Kidney epithelial cell (primary cell): ENCODE results near the gene EIF2B5. TPM values are rescaled to one million over a fixed set of nuclear protein-coding genes. Genes with fewer than 3 reads are reported as not detected.

Source experiments
- total RNA-seq: library from RNA; depleted of rRNA; stranded (reverse); fragments of >200 nt; gene quantifications from 2 replicates; pipeline ENCODE4 v1.2.3, GENCODE V29; 2015

EIF2B5 gene
- total RNA-seq, 1 donor from 2014 or later = 33.8 TPM

Other genes starting within 250 kb of the EIF2B5 start
- 9.1 and 14.3 TPM in 2 replicates for gene ABCC5, start 117.5 kb upstream of the EIF2B5 start, total RNA-seq
- gene HTR3D, start 103.6 kb upstream of the EIF2B5 start, total RNA-seq = not detected in 2 replicates
- gene HTR3C, start 82.3 kb upstream of the EIF2B5 start, total RNA-seq = not detected in 2 replicates
- gene HTR3E, start 38.3 kb upstream of the EIF2B5 start, total RNA-seq = not detected in 2 replicates
- 51.7 and 61.6 TPM in 2 replicates for gene DVL3, start 20.0 kb downstream of the EIF2B5 start, total RNA-seq
- gene AP2M1, start 39.5 kb downstream of the EIF2B5 start, total RNA-seq = 282 and 297 TPM in 2 replicates
- gene ABCF3, start 50.8 kb downstream of the EIF2B5 start, total RNA-seq = 55.7 and 57.9 TPM in 2 replicates
- gene VWA5B2, start 94.2 kb downstream of the EIF2B5 start, total RNA-seq = 0.07 TPM in 1 of 2 replicates, not detected in the other
- gene ALG3, start 113.6 kb downstream of the EIF2B5 start, total RNA-seq = 69.8 and 73.7 TPM in 2 replicates
- gene EEF1AKMT4, start 114.3 kb downstream of the EIF2B5 start, total RNA-seq = 6.3 and 8.3 TPM in 2 replicates
- gene CAMK2N2, start 126.2 kb downstream of the EIF2B5 start, total RNA-seq = 0.67 and 1.2 TPM in 2 replicates
- gene ECE2, start 140.7 kb downstream of the EIF2B5 start, total RNA-seq = not detected in 2 replicates
- 903 and 972 TPM in 2 replicates for gene PSMD2, start 163.9 kb downstream of the EIF2B5 start, total RNA-seq
- gene EIF4G1, start 179.2 kb downstream of the EIF2B5 start, total RNA-seq = 381 and 386 TPM in 2 replicates
- 14.0 and 14.7 TPM in 2 replicates for gene FAM131A, start 202.2 kb downstream of the EIF2B5 start, total RNA-seq
- gene CLCN2, start 226.2 kb downstream of the EIF2B5 start, total RNA-seq = 2.6 and 4.0 TPM in 2 replicates
- 73.3 and 79.8 TPM in 2 replicates for gene POLR2H, start 226.4 kb downstream of the EIF2B5 start, total RNA-seq
- 0.25 TPM in 1 of 2 replicates, not detected in the other for gene THPO, start 242.8 kb downstream of the EIF2B5 start, total RNA-seq
- under 0.01 and 1.0 TPM in 2 replicates for gene CHRD, start 244.7 kb downstream of the EIF2B5 start, total RNA-seq